ENCODE results near the gene CEP57L1. TPM values are rescaled to one million over a fixed set of nuclear protein-coding genes. Genes with fewer than 3 reads are reported as not detected.
A peak's percentile ranks its signal among the peaks of the same experiment; 100 is the strongest.
"Not testable (repeated sequence)": the region's sequence is repeated elsewhere in the genome, so short reads cannot be mapped to it uniquely, and the experiment has no call there.

CEP57L1 gene
- total RNA-seq, 2 donors from 2014 or later = 7.7 to 11.2 TPM

DNA sequence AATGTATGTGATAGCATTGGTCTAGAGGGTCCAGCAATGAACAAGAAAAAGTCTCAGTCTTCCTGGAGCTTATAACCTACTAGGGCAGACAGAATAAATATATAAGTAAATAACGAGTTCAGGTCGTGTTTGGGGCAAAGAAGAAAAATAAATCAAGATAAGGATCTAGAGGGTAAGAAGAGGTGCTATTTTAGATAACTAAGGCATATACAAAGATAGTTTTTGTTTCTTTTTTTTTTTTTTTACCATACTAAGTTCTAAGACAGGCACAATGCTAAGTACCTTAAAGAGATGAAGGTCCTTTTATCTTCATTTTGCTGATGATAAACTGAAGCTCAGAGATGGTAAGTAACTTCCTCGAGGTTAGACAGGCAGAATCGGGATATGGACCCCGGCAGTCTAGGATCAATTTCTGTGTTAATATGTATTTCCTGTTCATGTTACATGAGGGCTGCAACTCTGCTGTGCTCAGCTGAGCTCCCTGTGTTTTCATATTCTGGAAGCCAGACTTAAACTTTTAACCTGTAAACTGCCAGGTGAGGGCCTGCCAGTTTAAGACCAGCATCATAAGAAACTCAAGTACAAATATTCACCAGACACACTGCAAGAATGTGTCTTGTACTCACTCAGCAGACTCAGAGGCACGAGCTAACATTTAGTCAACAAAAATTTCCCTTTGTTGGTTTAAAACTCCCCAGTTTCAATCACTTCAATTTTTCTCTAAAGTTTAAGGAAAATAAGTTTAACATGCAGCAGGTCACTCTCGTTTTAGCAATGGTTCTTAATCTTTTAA, 24.0 kb upstream of the CEP57L1 start:
- no peak for DNase-seq
- intact Hi-C loops (cut with DNase I, micrococcal nuclease) = loop anchor here in 1 of 2 donors (5.0 kb wide), 1 partner anchor 529 kb away; no protein-coding TSS in a partner anchor
- no peak for ATAC-seq

DNA sequence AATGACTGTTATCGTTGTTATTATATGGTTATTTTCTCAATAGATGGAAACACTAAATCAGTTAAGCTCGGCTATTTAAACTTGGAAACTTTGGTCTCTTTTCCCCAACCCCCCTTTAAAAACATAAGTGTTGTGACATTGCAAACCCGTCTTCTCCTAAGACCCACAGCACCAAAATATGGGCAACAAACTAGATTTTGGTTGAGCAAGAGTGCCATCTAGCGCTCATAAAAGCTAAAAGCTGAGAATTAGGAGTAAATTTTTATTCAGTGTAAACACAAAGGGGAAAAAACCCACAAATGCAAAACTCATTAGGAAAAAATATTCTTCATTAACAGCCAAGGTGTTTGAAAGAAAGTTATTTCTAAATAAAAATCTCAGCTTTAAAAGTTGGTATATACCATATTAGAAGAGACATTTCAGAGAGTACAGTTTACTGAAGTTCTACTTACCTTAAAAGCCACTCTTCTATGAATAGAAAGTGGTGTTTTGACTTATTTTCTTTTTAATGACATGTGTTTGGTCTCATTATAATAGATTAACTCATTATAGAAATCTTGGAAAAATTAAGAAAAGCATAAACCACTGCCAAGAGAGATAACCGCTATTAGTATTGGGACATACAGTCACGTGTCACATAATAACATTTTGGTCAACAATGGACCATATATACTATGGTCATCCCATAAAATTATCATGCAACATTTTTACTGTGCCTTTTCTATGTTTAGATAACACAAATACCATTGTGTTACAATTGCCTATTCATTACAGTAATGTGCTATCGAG, 21.8 kb upstream of the CEP57L1 start:
- DNase-seq (no peak), ATAC-seq (peak; percentile 63)
- intact Hi-C loops (cut with DNase I, micrococcal nuclease) = loop anchor here in 1 of 2 donors (5.0 kb wide), 1 partner anchor 531 kb away; no protein-coding TSS in a partner anchor

DNA sequence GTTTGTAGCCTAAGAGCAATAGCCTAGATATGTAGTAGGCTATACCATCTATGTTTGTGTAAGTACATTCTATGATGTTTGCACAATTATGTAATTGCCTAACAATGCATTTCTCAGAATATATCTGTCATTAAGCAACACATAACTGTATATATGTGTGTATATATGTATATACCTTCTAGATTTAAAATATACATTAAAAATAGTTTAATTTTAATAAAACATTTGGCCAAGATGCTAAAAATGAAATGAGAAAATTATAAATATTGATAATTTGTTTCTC, 21.2 kb upstream of the CEP57L1 start:
- ATAC-seq (peak; percentile 20), DNase-seq (no peak)
- intact Hi-C loops (cut with DNase I, micrococcal nuclease) = loop anchor here in 1 of 2 donors (5.0 kb wide), 1 partner anchor 532 kb away; no protein-coding TSS in a partner anchor

DNA sequence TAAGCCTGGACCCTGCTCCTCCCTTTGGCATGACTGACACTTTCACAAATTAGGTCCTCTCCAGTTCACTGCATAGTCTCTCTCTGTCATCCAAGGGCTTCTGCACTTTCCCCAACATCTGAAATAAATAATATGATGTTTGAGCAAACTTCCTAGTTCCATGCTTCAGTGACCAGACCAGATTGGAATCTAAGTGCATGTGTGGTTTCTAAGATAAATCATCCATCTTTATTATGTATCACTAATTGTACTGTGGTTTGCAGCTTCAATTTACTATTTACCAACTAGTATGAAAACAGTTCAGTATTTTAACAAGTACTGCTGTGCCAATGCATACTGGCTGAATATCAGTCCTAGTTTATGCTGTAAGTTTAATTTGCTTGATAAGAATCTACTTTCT, 19.4 kb upstream of the CEP57L1 start:
- intact Hi-C loops (cut with DNase I, micrococcal nuclease) = no loop called here
- ATAC-seq = no peak
- no peak for DNase-seq

DNA sequence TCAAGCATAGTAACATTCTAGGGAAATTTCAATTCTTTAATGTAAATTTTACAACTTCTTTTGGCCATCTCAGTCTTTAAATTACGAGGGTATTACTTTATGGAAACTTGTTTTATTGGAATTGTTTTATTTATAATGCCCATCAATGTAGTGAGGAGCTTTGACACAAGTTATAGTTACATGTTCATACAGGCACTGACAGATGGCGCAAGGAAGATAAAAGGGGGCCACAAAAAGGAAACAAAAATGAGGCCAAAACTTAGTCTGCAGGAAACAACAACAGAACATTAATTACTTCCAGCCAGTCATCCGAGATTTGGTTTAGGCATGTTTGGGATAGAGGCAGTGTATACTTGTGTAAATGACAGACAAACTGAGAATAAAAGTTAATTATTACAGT, 18.9 kb upstream of the CEP57L1 start:
- DNase-seq (no peak), ATAC-seq (no peak)
- intact Hi-C loops (cut with DNase I, micrococcal nuclease) = no loop called here

DNA sequence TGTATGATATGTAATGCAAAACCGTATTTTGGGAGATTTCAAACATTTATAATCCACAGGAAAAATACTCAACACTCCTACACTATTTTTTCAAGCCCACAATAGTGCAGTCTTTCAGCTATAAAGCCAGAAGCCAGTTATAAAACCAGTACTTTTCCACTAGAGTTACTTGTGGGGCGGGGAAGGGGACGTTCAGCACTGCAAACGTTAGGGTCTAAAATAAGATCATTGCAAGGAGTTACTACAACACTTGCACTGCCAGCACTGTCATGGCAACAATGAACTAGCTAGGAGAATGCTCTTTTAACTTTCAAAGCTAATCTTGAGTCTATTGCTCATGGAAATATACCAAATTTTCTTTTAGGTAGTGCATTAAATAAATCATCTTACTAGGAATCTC, 15.3 kb upstream of the CEP57L1 start:
- intact Hi-C loops (cut with DNase I, micrococcal nuclease) = no loop called here
- no peak for DNase-seq
- ATAC-seq = no peak

DNA sequence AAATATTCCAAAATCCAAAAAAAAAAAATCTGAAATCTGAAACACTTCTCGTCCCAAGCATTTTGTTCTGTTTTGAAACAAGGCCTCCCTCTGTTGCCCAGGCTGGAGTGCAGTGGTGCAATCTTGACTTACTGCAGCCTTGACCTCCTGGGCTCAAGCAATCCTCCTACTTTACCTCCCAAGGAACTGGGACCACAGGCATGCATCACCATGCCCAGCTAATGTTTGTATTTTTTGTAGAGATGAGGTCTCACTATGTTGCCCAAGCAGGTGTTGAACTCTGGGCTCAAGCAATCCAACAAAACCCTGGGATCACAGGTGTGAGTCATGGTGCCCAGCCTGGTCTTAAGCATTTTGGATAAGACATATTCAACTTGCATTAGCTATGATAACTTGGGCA, 14.3 kb upstream of the CEP57L1 start:
- DNase-seq (no peak), ATAC-seq (no peak)
- intact Hi-C loops (cut with DNase I, micrococcal nuclease) = no loop called here

DNA sequence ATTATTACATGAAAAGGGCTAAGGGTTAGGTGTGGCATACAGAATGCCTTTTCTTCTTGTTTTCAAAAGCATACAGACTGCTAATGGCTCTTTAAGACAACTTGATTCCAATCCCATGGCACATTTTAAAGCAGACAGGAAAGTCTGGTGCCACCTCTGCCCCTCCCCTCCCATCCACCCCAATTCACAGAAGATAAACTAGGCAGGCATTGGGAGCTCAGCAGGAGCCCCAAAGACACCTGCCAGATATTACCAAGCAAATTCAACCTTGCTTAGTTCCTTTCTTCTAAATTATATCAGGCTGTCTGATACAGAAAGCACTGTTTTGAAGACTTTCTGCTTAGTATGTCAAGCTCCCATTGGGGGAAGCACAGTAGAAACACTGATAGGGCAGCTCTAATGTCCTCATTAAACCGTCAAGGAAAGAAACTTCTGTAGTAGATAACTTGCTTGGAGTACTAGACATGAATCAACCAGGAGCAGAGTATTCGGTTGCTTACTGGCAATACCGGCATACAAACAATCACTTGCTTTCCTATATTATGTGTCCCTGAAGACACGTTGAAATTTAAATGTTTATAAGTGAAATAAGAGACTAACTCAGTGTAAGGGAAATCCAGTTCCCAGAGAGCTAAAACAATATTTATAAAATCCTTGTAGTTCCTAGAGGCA, 13.7 kb upstream of the CEP57L1 start:
- intact Hi-C loops (cut with DNase I, micrococcal nuclease) = no loop called here
- no peak for DNase-seq
- ATAC-seq = no peak

DNA sequence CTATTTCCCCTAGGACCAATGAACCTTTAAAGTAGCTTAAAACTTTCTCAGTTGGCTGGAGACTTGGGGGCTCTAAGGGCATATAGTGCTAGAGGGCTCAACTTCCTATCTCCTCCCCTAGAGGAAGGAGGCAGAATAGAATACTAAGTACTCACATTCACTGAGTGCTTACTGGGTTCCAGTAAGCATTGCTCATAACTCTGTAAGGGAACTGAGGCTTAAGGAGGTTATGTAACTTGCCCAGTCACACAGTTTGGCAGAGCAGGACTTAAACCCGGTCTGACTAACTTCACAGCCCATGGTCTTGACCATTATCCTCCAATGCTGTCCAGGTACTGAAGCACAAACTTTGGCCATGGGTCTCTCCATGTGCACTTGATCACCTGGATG, 13.1 kb upstream of the CEP57L1 start:
- ATAC-seq = no peak
- intact Hi-C loops (cut with DNase I, micrococcal nuclease) = no loop called here
- no peak for DNase-seq

DNA sequence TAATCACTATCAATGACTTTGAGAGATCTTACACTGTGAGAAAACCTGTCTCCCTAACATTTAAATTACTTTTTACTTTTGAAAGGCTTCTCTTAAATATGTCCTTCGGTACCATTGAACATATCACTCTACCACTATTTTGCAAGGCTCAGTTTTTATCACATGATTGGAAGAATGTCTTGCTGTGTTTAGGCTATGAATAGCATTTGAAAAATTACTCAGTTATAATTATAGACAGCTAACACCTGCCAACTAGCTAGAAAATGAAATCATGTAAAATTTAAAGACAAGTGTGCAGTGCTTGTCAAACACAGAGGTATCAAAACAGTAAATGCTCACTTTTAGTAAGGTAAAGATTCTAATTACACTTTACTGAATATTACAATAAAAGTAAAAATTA, 11.7 kb upstream of the CEP57L1 start:
- intact Hi-C loops (cut with DNase I, micrococcal nuclease) = no loop called here
- ATAC-seq (no peak), DNase-seq (no peak)

DNA sequence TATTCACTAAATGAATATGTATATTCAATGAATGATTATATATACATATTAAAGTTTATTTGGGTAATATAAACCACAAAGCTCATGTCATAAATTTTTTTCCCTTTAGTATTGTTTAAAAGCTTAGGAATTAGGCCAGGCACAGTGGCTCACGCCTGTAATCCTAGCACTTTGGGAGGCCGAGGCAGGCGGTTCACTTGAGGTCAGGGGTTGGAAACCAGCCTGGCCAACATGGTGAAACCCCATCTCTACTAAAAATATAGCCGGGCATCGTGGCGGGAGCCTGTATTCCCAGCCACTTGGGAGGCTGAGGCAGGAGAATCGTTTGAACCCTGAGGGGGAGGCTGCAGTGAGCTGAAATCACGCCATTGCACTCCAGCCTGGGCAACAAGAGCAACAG, 11.2 kb upstream of the CEP57L1 start:
- DNase-seq; ATAC-seq; intact Hi-C loops (cut with DNase I, micrococcal nuclease): not testable (repeated sequence)

DNA sequence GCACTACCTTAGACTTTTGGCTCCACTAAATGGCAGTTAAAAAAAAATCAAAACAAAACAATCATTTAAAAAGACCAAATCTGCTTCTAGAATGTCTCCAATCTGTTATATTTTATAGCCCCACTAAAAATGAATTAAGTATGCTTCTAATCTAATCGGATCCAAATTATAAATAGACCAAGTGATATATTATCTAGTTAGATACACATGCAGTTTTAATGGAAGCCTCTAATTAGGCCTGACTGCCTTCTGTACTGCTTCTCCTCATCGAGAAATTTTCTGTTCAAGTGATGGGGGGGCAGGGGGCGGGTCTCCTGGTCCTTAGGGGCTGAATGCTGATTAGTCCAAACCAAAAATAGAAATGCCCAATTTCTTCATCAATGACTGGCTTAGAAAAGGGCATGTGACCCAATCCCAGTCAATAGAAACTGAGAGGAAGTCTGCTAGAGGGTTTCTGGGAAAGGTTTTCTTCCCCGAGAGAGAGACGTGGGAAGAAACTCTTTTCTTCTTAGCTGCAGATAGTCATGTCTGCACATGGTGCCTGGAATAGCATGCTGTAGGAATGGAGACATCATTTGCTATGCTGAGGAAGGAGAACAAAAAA, 7.5 kb upstream of the CEP57L1 start:
- ATAC-seq = no peak
- no peak for DNase-seq
- intact Hi-C loops (cut with DNase I, micrococcal nuclease) = no loop called here

DNA sequence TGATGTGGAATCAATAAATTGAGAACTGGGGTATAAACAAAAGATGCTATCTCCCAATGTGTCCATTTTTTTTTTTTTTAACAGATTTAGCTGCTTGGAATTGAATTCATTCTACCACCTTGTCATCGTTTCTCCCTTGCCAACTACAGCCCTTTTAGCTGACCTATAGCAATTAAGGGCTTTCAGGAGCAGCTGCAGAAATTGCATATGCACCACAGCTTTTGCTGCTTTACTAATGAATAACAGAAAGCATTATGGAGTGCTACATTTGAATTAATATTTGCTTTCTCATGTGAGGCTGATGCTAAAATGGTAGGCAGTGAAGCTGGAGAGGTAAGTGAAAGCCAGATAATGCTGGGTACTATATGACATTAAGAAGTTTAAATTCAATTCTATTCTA, 6.3 kb upstream of the CEP57L1 start:
- intact Hi-C loops (cut with DNase I, micrococcal nuclease) = no loop called here
- ATAC-seq (no peak), DNase-seq (no peak)

DNA sequence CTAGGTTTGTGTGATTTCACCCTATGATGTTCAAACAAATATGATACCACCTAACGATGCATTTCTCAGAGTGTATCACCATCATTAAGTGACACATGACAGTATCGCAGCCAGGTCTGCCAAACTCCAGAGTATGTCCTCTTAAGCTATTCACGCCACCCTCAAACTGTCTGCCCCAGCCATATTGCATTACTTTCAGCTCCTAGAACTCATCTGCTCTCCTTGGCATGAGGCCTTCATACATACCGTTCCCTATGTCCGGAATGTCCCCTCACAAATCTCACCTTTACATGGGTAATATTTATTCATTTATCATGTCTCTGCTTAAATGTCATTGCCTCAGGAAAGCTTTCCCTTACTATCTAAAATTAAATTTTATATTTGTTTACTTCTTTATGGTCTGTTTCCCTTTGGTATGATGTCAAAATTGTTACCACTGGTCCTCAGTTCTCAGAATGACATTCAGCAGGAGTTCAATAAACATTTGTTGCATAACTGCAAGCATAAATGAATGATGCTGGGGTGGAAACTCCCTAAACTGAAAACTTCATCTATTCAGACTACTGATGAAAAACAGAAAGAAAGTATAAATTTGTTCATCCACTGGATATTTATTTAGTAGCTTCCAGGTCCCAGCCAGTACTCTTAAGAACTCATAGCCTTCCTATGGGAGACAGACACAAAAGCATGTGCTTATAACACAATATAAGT, 3.8 kb upstream of the CEP57L1 start:
- ATAC-seq = no peak
- intact Hi-C loops (cut with DNase I, micrococcal nuclease) = no loop called here
- no peak for DNase-seq

DNA sequence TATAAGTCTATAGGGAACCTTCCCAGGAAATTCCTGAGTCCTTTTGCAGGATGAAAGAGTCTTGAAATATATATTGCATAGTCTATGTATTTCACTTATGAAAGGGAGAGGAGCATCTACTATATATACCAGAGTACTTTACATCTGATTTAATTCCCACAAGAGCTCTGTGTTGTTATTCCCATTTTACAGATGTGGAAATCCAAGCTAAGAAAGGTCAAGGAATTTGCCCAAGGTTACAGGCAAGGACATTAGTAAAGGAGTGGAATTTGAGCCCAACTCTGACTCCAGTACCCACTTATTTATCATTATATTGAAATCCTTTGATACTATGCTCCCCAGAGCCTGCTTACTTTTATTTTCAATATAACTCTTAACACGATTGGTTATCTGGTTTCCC, 3.2 kb upstream of the CEP57L1 start:
- intact Hi-C loops (cut with DNase I, micrococcal nuclease) = no loop called here
- no peak for ATAC-seq
- DNase-seq = no peak

DNA sequence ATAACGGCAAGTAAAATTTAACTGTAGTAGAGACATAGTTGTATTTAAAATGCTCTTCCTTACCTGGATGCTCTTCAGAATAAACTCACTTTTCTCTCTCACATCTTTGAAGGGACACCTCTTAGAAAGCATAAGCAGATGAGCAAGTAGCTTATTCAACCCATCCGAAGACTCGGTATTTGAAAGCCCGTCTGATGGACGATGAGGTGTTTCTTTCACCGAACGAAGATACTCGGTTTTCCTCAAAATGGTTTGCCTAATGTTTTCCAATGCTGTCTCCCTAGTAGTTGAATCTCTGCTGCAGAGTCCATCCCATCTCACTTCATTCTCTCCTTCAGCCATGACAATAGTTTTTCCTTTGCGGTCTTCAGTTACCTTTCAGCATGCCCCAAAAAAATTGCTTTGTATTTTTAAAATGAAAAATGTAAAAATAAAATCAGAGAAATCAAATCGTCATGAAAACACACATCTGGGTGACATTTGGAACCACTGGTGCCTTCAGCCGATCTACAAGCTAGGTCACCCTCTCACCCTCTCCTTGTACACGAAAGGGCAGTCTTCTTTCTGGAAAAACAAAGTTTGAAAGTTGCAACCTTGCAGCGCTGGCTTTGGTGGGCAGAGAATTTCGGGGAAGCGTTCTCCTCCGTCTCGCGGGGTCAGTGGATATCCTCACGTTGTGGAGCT, 1.4 kb upstream of the CEP57L1 start:
- intact Hi-C loops (cut with DNase I, micrococcal nuclease) = no loop called here
- no peak for ATAC-seq
- no peak for DNase-seq

DNA sequence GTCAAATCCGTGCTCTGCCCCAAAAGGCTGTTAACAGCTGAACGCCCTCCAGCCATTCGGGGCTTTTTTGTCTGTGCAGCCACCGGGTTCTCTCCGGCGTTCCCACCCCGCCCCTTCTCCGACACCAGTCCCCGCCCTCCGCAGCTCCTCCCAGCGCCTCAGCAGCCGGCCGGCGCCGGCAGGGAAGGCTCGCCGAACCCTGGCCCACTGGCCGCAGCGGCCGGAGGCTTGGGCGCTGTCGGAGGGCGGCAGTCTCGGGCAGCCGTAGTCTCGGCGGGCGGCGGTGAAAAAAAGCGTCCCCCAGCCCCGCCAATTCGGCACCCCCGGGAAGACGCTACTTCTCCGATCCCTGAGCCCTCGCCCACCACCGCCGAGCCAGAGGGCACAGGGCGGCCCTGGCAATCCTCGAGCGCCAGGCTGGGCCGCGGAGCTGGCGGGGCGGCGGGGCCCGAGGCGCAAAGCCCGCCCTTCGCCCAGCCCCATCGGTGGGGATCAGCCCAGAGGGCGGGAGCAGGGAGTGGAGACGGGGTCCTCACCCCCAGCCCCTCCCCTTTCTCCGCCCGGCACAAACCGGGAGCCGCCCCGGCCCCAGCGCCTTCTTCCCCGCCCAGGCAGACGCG, 781 bp upstream of the CEP57L1 start, which contains the start of gene SESN1:
SESN1 (minus strand) TSS at position 431 of the 620 bp plus-strand sequence. CDS start 773 bp downstream, outside the sequence.
- peak; percentile 94 for DNase-seq
- intact Hi-C loops (cut with DNase I, micrococcal nuclease) = no loop called here
- ATAC-seq = peak; percentile 81

DNA sequence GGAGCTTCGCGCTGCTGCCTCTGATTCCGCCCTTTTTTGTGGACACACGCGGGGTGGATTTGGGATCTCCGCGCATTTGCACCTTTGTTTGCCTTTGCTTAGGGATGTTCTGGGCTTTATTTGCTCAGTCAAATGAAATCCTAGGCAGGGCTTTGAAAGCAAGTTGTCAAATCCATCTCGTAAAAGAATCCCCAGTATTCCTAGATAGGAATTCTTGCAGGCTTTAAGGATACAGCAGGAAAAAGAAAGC, 453 bp downstream of the CEP57L1 start:
- DNase-seq (no peak), ATAC-seq (no peak)
- intact Hi-C loops (cut with DNase I, micrococcal nuclease) = no loop called here

Data from left colon (tissue), 2 donors.